Measurements from ENCODE around the gene MAPKAP1.

Gene MAPKAP1

DNA sequence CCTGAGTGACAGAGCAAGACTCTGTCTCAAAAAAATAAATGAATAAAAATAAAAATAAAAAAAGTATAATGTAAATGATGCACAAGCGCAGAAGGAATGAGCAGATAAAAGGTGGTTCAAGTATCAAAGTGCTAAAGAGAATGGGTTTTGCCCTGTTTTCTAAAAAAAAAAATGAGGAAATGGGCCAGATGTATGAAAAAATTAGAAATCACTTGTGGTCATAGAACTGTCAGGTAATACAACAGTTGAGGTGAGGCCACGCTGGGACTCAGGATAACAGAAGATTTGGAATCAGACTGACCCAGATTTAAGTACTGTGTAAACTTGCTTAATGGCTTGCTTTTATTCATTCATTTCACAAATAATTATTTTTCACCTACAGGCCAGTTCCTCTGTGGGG, 69.8 kb downstream of the MAPKAP1 start:
- no peak for DNase-seq

GRCh38 chr9:125635888-125636287, 71.1 kb downstream of the MAPKAP1 start:
- DNase-seq = no peak

DNA sequence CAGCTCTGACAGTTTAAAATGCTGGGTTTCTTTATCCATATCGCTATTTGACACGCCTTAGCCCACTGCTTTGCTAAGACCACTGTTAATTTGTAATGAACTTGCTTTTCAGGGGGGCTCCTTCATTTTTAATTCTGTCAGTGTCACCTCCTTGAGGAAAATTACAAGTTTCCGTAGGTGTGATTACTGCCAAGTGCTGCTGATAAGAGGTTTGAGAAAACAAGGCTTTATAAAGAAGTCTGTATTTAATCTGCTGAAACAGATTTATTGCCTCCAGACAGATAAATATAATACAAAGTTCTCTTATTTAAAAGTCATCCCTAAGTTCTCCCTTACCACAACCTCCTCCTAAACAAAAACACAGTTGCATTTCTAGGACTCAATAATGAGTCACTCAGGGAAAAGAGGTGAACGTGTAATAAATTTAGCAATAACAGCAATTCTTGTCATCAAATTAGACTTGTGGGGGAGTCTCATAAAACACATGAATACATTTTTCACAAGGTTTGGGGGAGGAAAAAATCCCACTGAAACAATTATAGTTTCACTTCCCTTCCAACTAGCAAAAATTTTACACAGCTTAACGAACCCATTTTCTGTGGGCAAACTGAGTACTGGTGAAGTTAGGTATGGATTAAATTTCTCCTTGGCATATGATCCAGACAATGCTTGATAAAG, 72.8 kb downstream of the MAPKAP1 start:
- no peak for DNase-seq

DNA sequence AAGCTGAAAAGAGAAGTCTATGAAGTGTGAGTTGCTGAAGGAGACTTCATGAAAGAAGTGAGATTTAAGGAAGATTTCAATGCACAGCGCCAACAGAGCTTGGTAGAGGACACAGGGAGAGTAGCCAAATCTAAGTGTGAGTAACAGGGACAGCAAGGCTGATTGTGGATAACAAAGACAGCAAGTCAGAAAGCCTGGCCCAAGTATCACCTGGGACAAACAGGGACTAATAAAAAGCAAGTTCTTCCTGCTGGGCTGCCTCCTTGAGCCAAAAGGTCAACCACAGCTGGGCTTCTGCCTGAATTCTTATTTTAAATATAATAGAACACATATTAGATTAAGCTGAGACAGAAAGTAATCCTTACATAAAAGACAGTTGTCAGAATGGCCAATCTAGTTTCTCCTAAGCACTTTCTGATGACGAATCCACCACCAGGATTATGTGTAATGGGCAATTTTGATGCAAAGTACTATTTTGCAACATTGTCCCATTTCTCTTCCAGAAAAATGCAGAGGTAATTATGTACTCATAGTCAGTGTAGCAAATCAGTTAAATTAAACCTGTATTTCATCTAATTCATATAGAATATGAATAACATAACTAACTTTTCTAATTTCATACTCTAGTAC, 73.8 kb downstream of the MAPKAP1 start:
- no peak for DNase-seq

- DNase-seq = peak; percentile 86 to 90
Measured at GRCh38 chr9:125632321-125633115, 74.5 kb downstream of the MAPKAP1 start.

DNA sequence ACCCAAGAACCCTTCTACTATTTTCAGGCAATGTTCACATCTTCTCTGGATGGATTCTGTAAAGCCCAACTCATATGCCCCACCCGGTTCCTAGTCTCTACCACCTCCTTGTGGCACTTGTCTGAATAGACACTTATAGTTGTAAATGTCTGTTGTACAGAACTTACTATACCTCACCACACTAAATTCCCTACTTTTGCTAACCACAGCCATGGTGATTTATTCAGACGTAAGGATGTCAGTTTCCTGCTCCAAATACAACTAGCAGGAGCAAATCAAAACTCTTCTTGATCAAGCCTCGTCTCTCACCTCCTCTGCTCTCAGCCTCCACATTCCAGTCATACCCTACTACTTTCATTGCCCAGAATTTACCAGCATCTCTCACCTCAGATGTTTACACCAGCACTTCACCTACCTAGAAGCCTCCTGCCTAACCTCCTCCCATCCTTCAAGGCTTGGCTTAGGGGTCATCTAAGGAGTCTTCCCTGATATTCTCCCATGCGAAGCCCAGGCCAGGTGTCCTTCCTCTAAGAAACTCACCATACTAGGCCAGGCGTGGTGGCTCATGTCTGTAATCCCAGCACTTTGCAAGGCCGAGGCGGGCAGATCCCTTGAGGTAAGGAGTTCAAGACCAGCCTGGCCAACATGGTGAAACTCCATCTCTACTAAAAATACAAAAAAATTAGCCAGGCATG, 75.5 kb downstream of the MAPKAP1 start:
- DNase-seq = peak; percentile 47 to 59

DNA sequence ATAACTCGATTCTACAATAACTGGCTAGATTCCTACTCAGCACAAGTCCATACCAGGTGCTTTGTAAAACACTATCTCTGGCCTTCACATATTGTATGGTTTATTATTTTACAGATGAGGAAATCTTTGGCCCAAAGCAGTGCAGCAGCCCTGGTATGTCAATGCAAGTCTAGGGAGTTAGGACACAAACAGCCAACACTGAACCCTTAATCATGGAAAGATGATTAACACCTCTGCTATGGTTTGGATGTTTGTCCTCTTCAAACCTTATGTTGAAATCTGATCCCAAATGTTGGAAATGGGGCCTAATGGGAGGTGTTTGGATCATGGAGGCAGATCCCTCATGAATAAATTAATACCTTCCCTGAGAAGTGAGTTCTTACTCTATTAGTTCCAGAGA, 76.6 kb downstream of the MAPKAP1 start:
- no peak for DNase-seq

GRCh38 chr9:125629446-125629845, 77.6 kb downstream of the MAPKAP1 start:
- peak; percentile 61 to 69 for DNase-seq

GRCh38 chr9:125626187-125626586, 80.8 kb downstream of the MAPKAP1 start:
- no peak for DNase-seq

DNA sequence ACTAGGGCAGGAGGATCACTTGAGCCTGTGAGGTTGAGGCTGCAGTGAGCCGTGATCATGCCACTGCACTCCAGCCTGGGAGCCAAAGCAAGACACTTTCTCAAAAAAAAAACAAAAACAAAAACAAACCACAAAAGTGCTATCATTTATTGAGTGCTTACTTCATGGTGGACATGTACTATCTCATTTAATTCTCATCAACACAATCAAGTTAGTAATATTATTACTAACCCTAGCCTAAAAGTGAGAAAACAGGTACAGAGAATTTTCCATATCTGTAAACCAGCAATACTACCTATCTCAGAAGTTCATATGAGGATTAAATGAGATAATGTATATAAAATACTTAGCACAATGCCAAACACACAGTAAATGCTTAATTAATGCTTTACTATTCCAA, 85.8 kb downstream of the MAPKAP1 start:
- no peak for DNase-seq

- no peak for DNase-seq
Measured at GRCh38 chr9:125620216-125620615, 86.8 kb downstream of the MAPKAP1 start.

DNA sequence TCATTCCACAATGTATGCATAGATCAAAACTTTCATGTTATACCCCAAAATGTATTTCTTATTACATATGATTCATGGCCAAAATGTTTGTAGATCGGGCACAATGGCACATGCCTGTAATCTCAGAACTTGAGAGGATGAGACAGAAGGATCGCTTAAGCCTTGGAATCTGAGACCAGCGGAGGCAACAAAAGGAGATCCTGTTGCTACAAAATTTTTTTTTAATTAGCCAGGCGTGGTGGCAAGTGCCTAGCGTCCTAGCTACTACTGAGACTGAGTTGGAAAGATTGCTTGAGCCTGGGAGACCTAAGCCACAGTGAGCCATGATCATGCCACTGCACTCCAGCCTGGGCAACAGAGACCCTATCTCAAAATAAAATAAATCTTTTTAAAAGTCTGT, 89.9 kb downstream of the MAPKAP1 start:
- DNase-seq = no peak

DNA sequence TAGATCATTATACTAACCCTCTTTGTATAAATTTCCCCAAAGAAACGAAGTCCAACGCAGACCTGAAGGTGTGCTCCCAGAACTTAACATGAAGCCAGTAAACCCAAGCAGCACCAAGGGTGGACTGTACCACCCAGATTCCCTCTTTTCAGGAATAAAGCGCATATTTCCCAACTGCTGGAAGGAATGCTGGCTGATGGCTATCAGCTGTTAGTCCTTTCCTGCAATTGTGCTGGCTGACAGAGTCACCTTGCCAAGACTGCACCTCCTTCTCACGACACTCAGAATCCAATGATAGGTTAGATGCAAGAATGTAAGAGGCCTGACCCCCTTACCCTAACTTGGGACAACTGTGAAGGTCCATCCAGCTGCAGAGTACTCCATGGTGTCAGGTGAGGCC, 93.9 kb downstream of the MAPKAP1 start:
- DNase-seq = no peak

DNA sequence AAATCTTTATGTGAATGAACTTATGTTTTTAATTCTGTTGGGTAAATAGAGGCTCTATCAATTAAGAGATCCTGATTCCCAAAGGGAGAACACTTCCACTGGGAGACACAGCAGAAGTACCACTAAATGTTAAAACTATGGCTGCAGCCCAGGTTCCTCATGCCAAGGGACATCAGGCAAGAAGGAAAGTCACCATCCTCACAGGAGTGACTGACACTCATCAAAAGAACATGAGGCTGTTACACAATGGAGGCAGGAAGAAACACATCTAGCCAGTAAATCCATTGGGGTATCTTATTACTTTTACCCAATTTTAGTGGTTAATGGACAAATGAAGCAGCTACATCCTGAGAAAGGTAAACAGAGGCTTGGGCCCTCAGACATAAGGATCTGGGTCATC, 94.4 kb downstream of the MAPKAP1 start:
- DNase-seq = no peak

DNA sequence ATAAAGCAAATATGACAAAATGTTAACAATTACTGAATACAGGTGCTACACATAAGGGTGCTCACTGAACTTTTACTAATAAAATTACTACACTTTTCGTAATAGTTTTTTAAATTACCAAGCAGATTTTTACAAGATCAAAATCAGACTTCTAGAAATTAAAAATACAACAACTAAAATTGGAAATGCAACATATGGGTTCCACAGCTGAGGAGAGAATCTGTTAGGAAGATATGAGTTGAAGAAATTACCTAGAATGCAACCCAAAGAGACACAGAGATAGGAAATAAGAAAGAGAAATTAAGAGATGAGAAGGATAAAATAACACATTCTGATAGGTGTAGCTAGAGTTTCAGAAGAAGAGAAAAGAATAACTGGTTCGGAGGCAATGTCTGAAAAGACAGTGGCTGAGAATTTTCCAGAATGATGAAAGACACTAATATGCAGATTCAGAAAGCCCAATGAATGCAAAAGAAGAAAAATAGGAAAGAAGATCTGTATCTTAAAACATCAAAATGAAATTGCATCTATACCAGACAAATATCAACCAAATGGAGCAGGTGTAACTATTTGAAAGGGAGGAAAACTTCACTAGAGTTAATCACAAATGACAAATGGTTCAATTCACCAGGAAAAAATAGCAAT, 95.8 kb downstream of the MAPKAP1 start:
- DNase-seq = no peak

DNA sequence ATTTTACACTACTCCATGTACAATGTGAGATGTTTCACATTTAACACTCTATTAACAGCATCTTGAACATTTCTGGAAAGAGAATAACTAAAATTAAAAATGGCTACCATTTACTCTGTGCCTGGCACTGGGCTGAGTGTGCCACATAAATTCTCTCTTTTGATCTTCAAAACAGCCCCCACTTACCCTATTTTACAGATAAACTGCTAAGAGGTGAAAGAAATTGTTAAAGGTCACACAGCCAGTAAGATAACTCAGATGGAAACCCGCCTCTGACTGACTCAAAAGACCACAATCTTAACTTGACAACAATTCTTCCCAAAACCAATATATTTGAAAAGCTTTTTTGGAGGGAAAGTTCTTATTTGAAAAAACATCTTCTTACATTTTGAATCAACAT, 97.3 kb downstream of the MAPKAP1 start:
- no peak for DNase-seq

- no peak for DNase-seq
Measured at GRCh38 chr9:125608489-125609224, 98.4 kb downstream of the MAPKAP1 start.

GRCh38 chr9:125604196-125604595, 102.8 kb downstream of the MAPKAP1 start:
- no peak for DNase-seq

DNA sequence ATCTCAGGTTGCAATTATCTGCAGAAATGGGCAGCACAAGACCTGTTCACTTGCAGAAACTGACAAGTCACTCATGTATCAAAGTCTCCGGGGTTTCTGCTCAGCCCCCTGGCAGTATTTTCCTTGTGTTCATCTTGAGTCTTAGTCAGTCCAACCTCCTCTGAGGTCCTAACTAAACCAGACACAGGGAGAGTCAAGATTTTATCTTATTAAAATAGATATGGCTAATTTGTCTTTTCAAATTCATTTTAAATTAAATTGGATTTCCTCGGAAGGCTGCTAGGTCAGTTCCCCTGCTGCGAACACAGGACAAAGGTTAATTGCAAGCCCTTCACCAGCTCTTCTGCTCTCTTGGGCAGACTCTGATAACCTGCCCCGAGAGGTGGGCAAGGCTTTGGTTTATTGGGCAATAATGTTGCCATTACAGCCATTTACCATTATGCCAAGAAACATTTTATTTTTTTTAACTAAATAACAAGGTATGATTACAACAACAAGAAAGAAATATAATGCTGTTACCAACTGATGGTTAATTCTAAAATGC, 103.5 kb downstream of the MAPKAP1 start:
- no peak for DNase-seq

GRCh38 chr9:125601961-125602360, 105.0 kb downstream of the MAPKAP1 start:
- no peak for DNase-seq

GRCh38 chr9:125600194-125600593, 106.8 kb downstream of the MAPKAP1 start:
- DNase-seq = no peak

- DNase-seq = no peak
Measured at GRCh38 chr9:125594223-125594610, 112.8 kb downstream of the MAPKAP1 start.
